NCI-H128 (cell line): ENCODE results near the gene MAST4.

ENCODE experiments used
- DNase-seq: peaks from one replicate; lab custom pipeline; 2025; ENCODE audit not compliant: unreplicated experiment; lab: John Stamatoyannopoulos, UW

MAST4 gene

DNA sequence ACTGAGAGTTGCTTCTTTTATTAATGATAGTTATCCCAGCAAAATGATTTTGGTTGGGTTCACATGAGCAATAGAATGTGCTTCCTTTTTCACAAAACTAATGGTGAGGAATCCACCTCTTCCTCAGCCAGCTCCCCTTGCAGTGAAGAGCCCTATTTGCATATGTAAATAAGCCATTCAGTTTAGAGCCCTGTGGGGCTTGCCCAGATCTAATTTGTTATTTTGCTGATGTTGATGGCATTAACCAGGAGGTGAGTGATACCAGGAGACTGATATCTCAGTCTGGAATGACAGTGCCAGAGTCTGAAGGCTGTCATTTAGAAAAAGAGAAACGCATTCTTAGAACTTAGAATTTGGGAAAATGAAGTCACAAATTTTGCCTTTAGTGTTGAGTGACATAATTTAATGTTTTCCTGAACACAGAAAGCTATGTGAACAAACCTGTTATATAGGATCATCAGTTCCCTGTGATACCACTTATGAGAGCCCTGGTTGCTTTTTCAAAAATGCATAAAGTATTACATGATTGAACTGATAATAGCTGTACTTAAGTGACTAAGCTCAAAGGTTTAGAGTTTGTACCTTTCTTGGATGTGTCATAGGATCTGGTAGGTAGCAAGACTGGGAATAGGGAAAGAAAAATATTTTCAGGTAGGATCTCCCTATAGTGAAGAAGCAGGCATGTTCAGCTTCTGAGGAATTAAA is 271.6 kb downstream of the MAST4 start:
- DNase-seq: no peak

DNA sequence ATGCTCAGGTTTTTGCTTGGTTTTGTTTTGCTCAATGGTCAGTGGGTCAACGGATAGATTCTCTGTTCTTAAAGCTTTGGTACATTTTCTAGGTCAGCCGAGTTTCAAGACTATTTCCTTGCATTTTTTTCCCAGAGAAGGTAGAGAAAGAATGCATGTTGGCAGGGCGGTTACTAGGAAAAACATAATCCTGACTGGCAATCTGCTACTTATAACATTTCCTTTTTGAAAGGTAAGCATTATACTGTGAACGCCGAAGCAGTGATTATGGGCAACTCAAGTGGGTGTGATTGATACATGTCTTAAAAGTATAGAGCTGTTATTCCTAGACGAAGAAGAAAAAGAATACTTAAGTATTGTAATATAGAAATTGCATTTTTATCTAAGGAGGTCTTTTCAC is 273.2 kb downstream of the MAST4 start:
- DNase-seq: no peak

DNA sequence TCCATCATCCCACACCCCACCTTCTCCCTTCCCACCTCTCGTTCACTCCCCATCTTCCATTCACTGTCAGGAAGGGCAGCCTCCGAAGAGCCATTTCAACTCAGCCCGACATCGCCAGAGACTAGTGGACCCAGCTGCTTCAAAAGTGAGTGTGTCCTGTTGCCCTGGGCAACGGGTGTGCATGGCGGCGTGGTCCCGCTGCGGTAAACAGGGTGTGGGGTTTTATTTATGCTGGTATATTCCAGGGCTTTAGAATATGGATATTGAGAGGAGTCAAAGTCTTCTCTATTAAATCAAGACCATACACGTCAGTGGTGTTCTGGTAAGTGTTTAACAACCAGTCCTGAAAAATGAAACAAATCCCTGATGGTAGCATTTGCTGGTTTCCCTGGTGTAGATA is 274.5 kb downstream of the MAST4 start:
- no peak for DNase-seq

DNA sequence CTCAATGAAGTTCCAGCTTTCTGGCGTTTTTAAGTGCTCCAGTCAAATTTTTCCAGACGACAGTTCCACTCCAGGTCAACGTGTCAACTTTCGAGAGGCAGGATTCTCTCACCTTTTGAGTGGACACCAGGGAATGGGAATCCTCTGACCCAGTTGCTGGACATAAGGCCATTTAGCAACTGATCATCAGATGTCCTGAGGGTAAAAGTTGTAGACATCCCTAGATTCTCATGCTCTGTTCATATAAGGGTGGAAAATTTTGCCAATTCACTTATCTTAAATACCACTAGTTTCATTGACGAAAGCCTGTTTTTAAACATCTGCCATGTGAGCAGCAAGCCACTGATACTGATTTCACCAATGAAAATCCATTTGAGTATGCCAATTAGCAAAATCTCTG is 275.5 kb downstream of the MAST4 start:
- no peak for DNase-seq

DNA sequence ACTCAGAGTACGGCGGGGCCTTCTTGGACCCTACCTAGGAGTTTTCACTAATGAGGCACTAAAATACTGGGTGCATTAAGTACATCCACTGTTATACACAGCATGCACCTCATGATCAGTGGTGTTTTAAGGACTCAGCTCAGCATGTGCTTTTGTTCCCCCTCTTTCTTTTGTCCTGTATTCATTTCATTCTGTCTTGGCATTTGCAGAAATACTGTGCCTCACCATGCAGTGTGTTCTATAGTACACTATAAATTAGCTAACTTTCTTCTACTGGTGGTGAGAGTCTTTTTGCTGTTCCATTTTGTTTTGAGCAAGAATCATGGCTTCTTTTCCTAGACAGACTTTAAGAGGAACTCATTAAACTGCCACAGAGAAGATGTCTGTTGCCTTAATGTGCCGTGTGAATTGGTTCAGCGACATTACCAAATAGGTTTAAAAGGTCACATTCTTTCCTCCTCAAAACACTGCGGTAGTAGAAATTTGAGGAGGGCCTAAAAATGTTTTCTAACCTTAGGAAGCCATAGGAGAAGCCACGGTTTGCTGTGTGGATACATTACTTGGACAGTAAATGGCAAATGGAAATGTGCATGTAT is 276.6 kb downstream of the MAST4 start:
- no peak for DNase-seq

DNA sequence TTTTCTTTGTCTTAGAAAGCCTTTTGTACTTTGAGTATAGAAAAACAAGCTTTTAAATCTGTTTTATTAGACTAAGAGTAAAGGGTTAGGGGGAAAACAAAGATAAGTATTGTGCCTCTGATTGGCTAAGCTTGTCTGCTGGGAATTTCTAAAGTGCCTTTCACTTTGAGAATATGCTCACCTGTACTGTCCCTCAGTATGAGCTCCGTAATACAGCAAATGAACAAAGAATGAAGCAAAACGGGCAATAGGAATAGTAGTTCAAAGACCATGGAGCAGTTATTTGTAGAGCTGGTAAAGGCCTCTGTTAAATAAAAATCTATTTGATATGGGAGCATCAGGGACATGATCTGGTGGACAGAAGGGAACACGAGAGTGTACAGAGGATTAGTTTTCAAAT is 277.8 kb downstream of the MAST4 start:
- no peak for DNase-seq

DNA sequence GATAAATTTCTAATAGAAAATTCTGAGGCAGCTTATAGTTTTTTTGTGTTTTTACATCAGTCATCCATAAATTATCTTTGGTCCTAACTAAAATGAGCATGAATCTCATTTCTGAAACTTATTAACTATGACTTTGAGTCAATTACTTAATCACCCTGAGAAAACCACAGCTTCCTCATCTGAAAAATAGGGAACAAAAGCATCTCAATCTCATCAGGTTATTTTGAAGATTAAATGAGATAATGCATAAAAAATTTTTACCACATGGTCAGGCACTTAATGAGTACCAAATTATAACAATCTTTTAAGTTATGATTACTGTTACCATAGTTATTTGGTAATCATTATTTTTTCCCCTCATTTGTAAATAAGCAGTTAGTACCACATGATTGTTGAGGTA is 279.1 kb downstream of the MAST4 start:
- no peak for DNase-seq

DNA sequence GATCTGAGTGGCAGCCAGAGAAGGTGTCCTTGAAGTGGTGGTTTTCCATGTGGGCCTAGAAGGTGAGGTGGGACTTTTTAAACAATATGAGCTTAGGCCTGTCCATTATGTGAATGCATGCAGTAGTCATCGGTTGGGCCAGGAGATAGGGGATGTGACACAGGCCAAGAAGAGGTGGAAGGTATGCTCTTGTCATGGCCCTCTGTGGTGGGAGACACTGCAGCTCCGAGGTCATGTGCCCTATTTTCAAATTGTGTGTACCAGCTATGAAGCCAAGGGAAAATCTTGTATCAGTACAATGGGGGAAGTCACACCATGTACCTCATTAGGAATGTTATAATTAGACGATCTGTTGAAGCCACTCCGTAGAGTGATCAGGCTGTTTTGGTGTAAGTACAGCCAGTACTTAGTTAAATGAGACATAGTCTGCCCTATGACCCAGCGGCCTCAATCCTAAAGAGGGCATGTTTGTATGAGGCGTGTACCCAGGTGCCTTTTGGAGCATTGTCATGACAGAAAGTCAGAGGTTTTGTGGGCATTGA is 280.1 kb downstream of the MAST4 start:
- DNase-seq: no peak

DNA sequence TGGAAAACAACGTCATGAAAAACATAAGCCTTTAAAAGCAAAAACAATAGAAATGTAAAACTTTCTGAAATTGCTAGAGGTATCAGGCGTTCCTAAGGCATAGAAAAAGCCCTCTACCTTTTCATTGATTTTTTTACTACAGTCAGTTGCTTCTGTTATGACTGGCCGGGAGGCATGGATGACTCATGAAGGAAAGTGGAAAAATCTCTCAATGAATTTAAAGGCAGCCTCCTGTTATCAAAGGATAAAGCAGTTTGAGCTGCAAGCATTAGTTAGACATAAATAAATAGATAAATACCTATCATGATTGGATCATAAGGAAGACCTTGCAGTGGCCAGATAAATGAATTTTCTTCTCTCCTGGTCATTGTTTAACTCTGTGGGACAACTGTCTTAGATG is 281.6 kb downstream of the MAST4 start:
- DNase-seq: no peak

DNA sequence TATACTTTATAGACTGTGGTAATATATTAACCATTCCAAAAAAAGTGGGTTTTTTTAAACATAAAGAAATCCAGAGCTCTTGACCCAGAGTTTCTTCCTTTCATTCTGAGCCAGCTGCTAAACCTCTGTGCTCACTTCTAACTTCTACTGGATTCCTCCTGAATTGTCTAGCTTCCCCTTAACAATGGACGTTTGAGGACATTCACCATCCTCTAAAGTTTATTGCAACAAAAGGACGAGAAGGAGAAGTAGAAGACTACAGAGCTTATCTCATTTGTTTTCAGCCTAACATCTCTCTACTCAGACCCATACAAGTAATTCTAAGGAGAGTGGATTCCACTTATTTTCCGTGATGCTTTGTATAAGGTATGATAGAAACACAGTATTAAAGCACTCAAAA is 284.2 kb downstream of the MAST4 start:
- no peak for DNase-seq

DNA sequence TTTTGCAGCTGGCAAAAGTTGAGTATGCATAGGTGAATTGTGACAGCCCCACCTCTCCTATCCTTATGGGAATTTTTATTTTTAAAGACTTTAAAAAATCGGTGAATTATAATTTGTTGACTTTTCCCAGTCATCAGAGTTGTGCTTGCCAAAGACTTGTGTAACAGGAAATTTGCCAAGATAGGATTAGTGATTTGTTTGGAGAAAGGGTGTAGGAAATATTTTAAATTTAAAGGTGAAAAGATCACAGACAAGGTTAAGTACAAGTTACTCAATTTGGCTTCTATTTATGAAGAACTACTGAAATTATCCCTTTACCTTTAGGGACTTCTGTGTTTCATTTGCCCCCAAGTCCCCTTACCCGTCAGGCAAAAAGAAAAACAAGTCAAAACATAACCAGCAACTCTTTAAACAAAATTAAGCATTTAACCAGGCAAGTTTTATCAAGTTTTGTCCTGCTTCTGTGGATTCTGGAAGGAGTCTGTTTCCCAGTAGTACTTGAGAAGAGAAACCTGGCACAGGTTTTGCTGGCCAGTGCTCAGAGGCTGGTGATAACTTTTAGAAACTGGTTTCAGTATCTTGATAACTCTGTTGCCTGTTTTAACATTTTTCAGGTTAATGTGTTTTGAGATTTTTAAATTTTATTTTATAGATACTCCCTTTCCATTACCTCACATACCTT is 285.4 kb downstream of the MAST4 start:
- no peak for DNase-seq

DNA sequence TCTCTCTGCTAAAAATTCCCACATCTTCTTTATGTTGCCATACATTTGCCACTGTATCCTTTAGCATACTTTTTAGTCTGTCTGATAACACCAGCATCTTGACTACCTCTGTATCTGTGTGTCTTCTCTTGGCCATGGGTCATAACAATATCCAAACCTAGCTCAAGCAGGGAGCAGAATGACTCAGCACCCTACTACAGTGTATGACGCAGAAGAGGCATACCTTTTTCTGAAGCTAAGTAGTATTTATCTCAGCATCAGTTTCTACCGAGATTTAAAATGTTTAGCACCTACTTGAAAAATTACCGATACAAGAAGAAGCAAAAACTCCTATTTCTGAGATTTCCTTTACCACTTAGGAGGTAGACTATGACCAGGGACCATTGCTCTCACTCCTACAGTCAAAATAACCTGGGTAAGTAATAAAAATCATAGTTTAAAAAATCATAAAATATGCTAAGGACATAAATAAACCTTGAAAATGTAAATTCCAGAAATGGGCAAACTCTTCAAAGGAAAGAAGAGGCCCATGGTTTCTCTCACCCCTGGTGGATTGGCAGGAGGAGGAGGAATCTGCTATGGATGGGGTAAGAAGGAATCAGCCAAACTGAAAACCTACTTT is 286.5 kb downstream of the MAST4 start:
- no peak for DNase-seq

DNA sequence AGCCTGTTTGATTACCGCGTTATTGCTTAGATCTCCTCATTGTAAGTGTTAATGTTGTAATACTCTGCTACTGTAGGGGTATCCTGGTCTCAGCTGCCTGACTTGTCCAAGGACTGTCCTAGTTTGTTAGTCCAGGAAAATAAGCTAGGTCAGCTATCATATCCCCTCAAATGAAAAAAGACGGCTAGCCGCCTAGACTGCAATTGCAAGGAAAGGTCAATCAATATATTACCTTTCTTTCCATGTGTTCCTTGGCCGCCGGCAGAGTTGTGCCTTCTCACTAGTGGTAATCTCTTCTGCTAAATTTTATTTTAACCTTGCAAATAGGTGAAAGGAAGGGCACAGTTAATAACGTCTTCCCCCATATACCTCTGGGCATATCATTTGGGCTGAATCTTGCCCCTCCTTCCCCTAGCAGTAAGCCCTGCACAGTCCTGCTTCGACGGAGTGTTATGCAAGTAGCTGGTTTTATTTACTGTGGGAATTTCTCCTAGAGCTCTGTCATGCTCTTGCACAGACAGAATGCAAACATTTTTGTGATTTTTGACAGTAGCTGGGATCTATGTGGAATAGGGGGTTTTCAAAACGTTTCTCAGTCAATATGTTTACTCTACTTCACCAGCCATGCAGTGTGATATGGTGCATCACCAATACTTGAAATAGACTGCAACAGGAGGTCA is 288.5 kb downstream of the MAST4 start:
- DNase-seq: no peak

DNA sequence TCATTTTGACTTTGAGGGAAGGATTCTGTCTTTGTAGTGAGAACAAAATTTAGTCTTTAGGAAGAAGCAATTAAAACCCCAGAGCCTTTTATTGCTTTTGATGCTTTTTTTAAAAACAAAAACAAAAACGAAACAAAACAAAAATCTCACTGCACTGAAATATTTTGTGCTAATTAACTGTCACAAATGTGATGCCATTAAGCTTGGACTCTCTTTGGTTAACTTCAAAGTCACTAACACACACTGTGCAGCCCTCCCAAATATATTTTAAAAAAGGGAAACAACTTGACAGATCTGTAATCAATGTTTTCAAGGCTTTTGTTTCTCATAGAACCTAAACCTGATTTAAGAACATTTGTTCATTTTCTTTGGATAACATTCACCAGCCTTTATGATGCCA is 290.7 kb downstream of the MAST4 start:
- DNase-seq: no peak

DNA sequence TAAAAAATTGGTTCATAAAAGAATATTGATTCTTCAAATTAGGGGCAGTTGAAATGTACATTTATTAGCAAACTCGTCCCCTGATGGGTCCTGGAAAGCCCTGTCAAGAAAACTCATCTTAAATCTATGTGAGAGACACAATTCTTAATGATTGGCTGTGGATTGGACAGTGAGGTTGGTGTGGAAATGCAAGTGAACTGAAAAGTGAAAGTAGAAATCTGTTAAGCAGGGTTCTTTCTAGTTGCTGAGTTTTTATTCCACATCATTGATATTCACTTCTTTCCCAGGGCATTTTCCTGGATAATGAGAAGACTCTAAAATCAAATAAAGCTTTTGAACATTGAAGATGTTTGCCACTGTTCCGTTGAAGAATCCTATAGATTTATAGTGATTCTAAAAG is 292.4 kb downstream of the MAST4 start:
- DNase-seq: no peak

DNA sequence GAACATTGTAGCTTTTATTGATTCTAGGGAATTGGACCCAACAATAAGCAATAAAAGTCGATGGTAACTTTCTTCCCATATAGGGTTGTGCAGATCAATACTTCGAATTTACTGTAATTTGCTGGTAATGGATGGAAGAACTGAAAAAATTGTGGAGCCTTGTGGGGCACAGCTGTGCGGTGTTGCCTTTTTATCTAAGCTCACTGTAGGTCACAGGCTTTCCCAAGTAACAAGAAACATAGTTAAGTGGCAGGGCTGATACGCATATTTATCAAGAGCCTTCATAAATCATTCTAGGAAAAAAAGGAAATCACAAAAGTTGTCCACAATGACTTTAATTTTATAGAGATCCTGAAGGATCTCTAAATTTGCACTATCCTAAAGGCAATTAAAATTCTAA is 292.9 kb downstream of the MAST4 start:
- DNase-seq: no peak

DNA sequence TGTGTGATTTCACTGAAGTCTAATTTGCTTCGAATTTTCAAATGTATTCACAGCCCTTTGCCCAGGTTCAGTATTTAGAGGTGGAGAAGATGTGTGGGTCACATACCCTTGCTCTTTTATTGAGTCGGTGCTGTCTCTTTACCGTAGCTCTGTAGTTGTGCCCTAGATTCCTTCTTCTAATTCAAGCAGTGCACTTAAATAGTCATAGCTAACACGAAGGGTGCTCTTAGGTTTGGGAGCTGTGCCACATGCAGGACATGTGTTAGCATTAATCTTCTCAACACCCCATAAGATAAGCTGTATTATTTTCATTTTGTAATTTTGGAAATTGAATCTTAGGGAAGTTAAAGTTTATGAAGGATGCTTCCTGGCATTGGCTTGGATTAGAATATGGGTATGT is 293.3 kb downstream of the MAST4 start:
- DNase-seq: no peak

DNA sequence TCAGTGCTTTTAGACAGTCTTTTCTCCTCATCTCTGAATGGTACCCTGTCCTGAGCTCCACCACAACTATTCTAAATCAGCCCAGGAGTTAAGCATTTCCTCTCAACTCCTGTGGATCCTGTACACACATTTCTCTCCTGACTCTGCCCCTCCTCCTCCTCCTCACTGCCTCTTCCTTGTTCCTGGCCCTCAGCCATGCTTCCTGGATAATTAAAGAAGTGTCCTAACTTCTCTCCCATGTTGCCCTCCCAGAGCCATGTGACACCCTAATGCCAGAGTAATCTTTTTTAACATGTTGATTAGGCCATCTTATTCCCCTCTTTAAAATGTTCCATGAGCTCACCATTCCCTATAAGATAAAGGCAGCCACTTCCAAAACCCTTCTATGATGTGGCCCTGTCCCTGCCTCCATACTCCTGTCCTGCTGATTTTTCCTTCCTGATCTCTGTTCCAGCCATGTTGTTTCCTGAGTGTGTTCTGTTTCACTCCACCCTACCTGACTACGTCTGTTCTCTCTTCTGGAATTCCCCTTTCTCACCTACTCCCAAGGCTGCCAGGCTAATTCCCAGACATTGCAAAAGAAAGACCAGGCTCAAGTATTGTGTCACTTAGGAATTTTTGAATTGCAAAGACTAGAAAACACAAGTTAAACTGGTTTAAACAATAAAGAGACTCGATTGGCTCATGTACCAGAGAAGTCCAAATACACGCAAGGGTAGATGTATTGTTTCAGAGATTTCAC is 295.2 kb downstream of the MAST4 start:
- no peak for DNase-seq

DNA sequence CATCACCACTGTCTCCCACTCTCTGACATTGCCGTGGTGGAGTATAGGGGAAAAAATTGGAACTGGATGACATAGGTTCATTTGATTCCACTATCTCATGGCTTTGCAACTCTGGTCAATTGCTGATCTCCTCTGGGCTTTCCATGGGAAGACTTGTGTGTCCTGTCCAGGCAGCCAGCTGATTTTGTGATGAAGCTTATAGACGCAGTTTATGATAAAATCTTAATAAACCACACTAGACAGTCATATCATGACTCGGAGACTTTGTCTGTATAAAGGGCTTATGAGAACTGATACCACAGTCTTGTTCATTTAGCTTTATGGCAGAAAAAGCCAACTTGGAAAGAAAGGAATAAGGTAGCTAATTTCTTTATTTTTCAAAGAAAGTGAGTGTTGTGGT is 296.5 kb downstream of the MAST4 start:
- no peak for DNase-seq

DNA sequence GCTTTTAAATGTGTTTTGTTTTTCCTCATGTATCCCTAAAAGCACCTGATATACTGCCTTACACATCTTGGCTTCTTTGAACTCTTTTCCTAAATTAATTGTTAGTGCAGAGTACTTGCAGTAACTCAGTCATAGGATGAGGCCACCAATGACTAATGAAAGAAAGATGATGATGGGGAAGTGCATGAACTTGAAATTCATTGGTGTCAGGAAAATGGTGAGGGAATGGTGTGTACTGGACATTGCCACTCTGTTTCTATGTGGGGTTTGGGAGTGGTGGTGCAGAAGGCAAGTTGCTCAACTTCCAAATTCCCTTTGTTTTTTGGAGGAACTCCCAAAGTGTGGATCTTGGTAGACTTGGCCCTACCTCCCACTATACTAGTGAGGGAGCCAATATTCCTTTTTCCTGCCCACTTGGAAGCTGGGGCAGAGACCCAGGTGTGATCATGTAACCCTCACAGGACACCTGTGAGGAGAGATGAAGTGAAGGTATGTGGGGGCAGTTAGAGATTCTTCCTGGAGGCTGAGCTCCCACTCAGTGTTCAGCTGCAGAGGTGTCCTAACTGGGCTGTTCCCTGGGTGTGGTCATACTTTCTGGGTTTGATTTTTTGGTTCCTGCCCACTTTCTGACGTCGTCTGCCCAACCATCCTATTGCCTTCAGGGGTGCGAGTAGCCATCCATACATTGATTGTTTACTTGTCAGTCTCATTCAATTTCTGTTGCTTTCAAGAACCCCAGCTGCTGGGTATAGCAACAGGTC is 298.5 kb downstream of the MAST4 start:
- no peak for DNase-seq
